Measurements from ENCODE around the gene DENND10. TPM values are rescaled to one million over a fixed set of nuclear protein-coding genes. Genes with fewer than 3 reads are reported as not detected.

The DENND10 gene
- total RNA-seq, 1 donor from 2014 or later: 112 TPM

GRCh38 chr10:119116326-119116951 lies 12.5 kb downstream of the DENND10 start:
- H3K27me3 ChIP-seq: no peaks in the 10 kb centered on the region
- no peaks in the 10 kb centered on the region for H3F3A ChIP-seq (ENCODE audit: low read depth)
- H3K9me3 Mint-ChIP-seq: no peaks in the 10 kb centered on the region
- no peak overlapping the region for H3K27ac ChIP-seq
- no peak overlapping the region for H3K4me3 Mint-ChIP-seq
- no peaks in the 10 kb centered on the region for H3K4me1 ChIP-seq
- H2AFZ ChIP-seq (replicated peaks): no peak overlapping the region
- no peaks in the 10 kb centered on the region for H4K20me1 ChIP-seq (ENCODE audit: low read depth)
- H3K4me3 ChIP-seq: no peak overlapping the region
- no peak overlapping the region for H3K4me2 ChIP-seq
- no peaks in the 10 kb centered on the region for H3K79me2 ChIP-seq (ENCODE audit: low read depth)
- no peaks in the 10 kb centered on the region for H3K9me3 ChIP-seq (ENCODE audit: low read depth)
- no peak overlapping the region for H3K9ac ChIP-seq
- no peak overlapping the region for H3K27ac Mint-ChIP-seq
- no peaks in the 10 kb centered on the region for H3K4me1 Mint-ChIP-seq
- peaks cover 13% of the 10 kb centered on the region for H3K36me3 ChIP-seq
- TF ChIP-seq EZH2 (IDR thresholded peaks at IDR 0.05) (no peak), CTCF (IDR thresholded peaks at IDR 0.05) (no peak), EZH2phosphoT487 (IDR thresholded peaks at IDR 0.05) (no peak)
- peaks cover 20% of the 10 kb centered on the region for H3K36me3 Mint-ChIP-seq
- peaks cover 3% of the 10 kb centered on the region for H3K27me3 Mint-ChIP-seq (ENCODE audit: insufficient read depth, low read depth)
- no peak for DNase-seq (ENCODE audit: low spot score)

GRCh38 chr10:119118231-119118630 lies 14.3 kb downstream of the DENND10 start:
- DNase-seq (ENCODE audit: low spot score): no peak
- no peak overlapping the region for H3K4me3 Mint-ChIP-seq
- Histone ChIP-seq H2AFZ (replicated peaks) (no peak overlapping the region), H3K9me3 (ENCODE audit: low read depth) (no peaks in the 10 kb centered on the region), H3K9ac (no peak overlapping the region), H3K36me3 (peaks cover 6% of the 10 kb centered on the region), H3K4me3 (no peak overlapping the region), H3F3A (ENCODE audit: low read depth) (no peaks in the 10 kb centered on the region), H3K27me3 (no peaks in the 10 kb centered on the region), H3K27ac (no peak overlapping the region), H3K4me1 (no peaks in the 10 kb centered on the region), H3K79me2 (ENCODE audit: low read depth) (no peaks in the 10 kb centered on the region), H4K20me1 (ENCODE audit: low read depth) (no peaks in the 10 kb centered on the region), H3K4me2 (no peak overlapping the region)
- peaks cover 3% of the 10 kb centered on the region for H3K27me3 Mint-ChIP-seq (ENCODE audit: insufficient read depth, low read depth)
- no peak overlapping the region for H3K27ac Mint-ChIP-seq
- no peaks in the 10 kb centered on the region for H3K4me1 Mint-ChIP-seq
- no peaks in the 10 kb centered on the region for H3K9me3 Mint-ChIP-seq
- TF ChIP-seq CTCF (IDR thresholded peaks at IDR 0.05): no peak
- no peak for TF ChIP-seq EZH2 (IDR thresholded peaks at IDR 0.05)
- TF ChIP-seq EZH2phosphoT487 (IDR thresholded peaks at IDR 0.05): no peak
- peaks cover 23% of the 10 kb centered on the region for H3K36me3 Mint-ChIP-seq

- H3K9ac ChIP-seq: no peak overlapping the region
- H4K20me1 ChIP-seq (ENCODE audit: low read depth): no peaks in the 10 kb centered on the region
- no peaks in the 10 kb centered on the region for H3K79me2 ChIP-seq (ENCODE audit: low read depth)
- DNase-seq (ENCODE audit: low spot score): no peak
- H3K9me3 ChIP-seq (ENCODE audit: low read depth): no peaks in the 10 kb centered on the region
- no peaks in the 10 kb centered on the region for H3K9me3 Mint-ChIP-seq
- H3K27ac ChIP-seq: no peak overlapping the region
- no peaks in the 10 kb centered on the region for H3K4me1 Mint-ChIP-seq
- no peak overlapping the region for H3K27ac Mint-ChIP-seq
- peaks cover 23% of the 10 kb centered on the region for H3K36me3 Mint-ChIP-seq
- H2AFZ ChIP-seq (replicated peaks): no peak overlapping the region
- H3K36me3 ChIP-seq: peaks cover 6% of the 10 kb centered on the region
- no peak for TF ChIP-seq EZH2phosphoT487 (IDR thresholded peaks at IDR 0.05)
- TF ChIP-seq EZH2 (IDR thresholded peaks at IDR 0.05): no peak
- no peak for TF ChIP-seq CTCF (IDR thresholded peaks at IDR 0.05)
- H3K27me3 ChIP-seq: no peaks in the 10 kb centered on the region
- H3F3A ChIP-seq (ENCODE audit: low read depth): no peaks in the 10 kb centered on the region
- H3K4me2 ChIP-seq: no peak overlapping the region
- H3K4me3 ChIP-seq: no peak overlapping the region
- peaks cover 3% of the 10 kb centered on the region for H3K27me3 Mint-ChIP-seq (ENCODE audit: insufficient read depth, low read depth)
- H3K4me1 ChIP-seq: no peaks in the 10 kb centered on the region
- no peak overlapping the region for H3K4me3 Mint-ChIP-seq
These were observed 15.5 kb downstream of the DENND10 start for GRCh38 chr10:119119400-119119799.
